ENCODE measurements around the gene PDE4D.

DNA sequence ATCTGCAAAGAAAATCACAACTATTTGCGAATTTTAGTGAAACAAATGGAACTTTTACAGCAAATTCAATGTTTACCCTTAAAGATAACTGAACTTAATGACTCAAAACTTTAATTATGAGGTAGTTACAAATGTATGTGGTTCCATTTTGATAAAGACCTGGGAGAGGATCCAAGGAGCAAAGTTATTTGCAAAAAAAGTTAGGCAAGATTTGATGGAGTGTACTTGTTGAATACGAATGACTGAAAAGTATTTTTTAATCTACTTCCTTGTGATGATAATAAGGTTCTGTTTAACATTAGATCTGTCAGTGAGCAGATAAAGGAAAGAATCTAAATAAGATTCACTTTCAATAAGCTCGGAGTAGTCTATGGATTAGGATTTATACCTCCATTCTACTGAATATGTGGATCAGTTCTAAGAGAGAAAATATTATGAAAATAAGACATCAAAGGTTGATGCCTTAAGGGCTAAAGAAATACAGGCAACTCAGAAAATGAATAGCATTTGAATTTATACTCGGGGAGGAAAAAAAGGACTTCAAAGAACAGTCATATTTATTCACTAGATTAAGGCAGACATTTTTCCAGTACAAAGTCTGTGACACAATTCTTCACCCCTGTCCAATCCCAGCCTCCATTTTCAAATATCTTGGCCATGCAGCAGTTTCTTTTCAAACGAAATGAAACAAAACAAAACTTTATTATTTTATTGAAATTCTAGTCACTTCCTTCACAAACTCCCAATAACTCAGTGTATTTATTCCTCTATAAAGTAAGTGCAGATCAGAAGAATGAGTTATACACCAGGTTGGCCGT lies 199.8 kb downstream of the PDE4D start:
- TF ChIP-seq SUZ12 (IDR thresholded peaks at IDR 0.05; ENCODE audit: extremely low read depth, insufficient read depth, insufficient read length) (no peak), ZNF274 (IDR thresholded peaks at IDR 0.05; ENCODE audit: low read depth, low read length) (no peak)

Measured in NT2/D1 (cell line).